Activated CD8-positive, alpha-beta memory T cell treated with anti-CD3 and anti-CD28 coated beads, Interleukin-2, amount 50 U/mL, for 48 hours (primary cell): ENCODE measurements around the gene FOXP1.

ENCODE experiments used
- DNase-seq: peaks from one replicate; pipeline ENCODE4 v3.0.0-alpha.2; 2020

The FOXP1 gene

GRCh38 chr3:71250026-71250425, 333.5 kb downstream of the FOXP1 start:
- DNase-seq, result no peak

DNA sequence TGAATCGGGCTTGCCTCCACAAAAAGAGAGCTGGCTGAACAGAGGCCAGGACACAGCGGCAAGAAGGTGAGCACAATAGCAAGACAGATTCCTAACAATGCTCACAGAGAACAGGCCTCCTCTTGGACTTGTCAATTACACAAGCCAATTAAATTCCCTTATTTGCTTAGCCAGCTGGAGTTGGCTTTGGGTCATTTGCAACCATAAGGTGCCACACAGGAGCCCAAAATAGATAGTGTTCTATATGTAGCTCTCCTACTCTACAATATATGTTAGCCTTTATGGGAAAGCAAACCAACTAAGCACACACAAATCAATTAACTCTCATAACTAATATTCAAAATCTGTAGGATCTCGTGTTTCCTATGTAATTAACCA, 335.6 kb downstream of the FOXP1 start:
- no peak for DNase-seq

- DNase-seq, result no peak
Measured at GRCh38 chr3:71247221-71247957, 336.1 kb downstream of the FOXP1 start.

- DNase-seq, result no peak
Measured at GRCh38 chr3:71245971-71246880, 337.3 kb downstream of the FOXP1 start.

GRCh38 chr3:71244826-71245488, 338.6 kb downstream of the FOXP1 start:
- no peak for DNase-seq

DNA sequence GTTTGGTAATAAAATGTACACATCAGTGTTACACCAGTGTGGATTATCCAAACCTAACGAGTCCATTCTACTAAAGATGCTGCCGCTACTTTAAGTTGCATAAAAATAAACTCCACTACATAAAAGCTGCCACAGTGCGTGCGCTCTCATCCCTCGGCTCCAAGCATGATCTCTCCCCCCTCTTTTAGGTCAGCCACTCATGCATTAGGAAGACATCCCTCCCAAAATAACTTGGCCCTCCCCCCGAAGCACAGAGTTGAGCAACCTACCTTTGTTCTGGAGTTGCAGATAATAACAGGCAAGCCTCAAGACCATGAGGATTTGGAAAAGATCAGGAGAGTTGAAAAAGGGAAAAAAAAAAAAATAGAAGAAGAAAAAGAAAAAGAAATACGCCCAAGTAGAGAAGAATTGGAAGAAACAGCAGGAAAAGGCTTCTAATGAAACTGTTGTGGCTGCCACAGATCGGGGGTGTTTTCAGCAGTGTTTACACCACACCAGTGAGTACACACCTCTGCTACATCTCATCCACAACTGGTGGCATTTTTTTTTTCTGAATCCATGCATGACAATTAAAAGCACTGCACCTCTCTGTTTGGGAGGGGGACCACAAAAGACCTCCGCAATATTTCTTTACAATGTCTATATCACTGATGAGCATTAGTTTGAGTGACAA, 339.2 kb downstream of the FOXP1 start:
- no peak for DNase-seq

DNA sequence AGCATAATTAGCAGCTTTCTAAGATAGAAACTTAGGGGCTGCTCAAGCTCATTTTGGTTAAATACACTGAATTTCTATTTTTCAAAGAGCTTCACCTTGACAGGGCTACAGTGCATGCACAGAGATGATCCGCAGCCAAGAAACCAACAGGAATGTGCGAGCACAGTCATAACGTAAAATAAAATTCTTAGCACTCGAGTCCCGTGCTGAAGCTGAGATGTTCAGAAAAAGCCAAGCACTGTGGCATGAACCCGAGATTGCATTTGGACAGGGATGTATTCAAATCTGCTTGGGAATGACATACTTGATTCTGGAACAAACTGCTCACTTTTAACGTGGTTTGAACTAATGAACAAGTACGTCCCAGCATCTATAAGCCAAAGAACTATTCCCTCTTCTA, 340.3 kb downstream of the FOXP1 start:
- DNase-seq, result no peak

DNA sequence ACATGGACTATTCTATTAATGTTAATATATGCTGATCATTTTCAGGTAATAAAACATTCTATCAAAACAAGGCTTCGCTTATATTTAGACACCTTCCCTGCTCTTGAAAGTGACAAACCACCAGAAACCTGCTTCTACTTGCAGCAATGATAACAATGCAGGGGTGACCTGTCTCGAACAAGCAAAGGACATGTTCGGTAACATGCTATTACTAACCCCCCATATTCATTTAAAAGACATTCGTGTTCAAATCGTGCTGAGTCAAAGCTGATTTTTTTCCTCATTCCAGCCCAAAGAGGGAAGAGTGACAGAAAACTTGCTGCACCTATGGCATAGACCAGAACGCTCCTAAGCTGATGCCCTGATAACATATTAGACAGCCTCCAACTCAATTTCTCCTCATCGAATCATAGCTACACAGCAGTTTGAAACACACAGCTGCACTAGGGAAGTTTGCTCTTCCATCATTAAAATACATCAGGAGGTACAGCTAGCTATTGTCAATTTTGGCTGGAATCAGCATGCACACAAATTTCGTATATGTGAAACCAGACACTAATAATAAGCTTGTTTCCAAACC, 341.5 kb downstream of the FOXP1 start:
- DNase-seq, result no peak

GRCh38 chr3:71241246-71241901, 342.2 kb downstream of the FOXP1 start:
- DNase-seq, result no peak

- DNase-seq, result no peak
Measured at GRCh38 chr3:71240034-71240433, 343.5 kb downstream of the FOXP1 start.

GRCh38 chr3:71238355-71238757, 345.2 kb downstream of the FOXP1 start:
- no peak for DNase-seq

DNA sequence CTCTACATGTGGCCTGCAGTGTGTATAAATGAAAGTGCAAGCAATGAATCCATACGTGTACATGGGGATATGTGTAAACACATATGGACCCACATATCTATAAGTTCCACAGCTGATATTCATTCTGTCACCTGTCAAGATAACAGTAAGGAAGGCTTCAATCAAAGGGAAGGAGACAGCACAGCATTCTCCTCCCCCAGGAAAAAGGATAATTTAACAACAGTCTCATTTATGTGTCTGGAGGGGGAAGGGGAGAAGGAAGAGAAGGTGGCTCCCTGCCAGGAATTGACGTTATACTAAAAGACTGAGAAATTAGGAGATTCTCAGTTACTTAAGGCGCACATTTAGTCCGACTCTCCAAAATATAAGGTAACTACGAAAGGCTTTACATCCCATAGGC, 345.9 kb downstream of the FOXP1 start:
- no peak for DNase-seq

GRCh38 chr3:71235846-71236245, 347.7 kb downstream of the FOXP1 start:
- no peak for DNase-seq

DNA sequence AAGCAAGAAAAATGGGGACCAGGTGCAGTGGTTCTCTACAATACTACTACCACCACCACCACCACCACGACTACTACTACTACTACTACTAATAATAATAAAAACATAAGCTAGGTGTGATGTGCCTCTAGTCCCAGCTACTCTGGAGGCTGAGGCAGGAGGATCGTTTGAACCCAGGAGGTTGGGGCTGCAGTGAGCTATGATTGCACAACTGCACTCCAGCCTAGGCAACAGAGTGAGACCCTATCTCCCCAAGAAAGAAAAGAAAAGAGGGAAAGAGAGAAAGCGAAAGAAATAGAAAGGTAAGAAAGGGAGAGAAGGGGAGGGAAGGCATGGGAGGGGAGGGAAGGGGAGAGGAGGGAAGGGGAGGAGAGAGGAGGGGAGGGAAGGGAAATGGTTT, 350.6 kb downstream of the FOXP1 start:
- DNase-seq, result no peak

GRCh38 chr3:71232175-71232679, 351.3 kb downstream of the FOXP1 start:
- DNase-seq, result no peak

DNA sequence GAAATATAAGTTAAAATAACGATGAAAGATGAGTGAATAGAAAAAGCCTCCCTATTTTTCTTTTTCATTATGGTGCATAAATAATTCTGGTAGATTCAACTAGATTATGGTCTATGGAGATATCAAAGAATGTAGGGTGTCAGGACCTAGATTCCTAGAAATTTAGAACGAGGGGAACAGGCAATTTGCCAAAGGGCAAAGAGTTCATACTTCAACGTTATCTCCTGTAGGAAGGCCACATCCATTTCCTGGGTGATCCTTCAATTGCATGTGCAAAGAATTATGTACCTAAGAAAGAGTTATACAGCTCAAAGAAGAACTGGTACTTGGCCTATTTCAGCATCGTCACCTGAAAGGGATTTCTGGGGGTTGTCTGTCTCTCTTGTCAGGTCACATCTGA, 351.8 kb downstream of the FOXP1 start:
- no peak for DNase-seq

DNA sequence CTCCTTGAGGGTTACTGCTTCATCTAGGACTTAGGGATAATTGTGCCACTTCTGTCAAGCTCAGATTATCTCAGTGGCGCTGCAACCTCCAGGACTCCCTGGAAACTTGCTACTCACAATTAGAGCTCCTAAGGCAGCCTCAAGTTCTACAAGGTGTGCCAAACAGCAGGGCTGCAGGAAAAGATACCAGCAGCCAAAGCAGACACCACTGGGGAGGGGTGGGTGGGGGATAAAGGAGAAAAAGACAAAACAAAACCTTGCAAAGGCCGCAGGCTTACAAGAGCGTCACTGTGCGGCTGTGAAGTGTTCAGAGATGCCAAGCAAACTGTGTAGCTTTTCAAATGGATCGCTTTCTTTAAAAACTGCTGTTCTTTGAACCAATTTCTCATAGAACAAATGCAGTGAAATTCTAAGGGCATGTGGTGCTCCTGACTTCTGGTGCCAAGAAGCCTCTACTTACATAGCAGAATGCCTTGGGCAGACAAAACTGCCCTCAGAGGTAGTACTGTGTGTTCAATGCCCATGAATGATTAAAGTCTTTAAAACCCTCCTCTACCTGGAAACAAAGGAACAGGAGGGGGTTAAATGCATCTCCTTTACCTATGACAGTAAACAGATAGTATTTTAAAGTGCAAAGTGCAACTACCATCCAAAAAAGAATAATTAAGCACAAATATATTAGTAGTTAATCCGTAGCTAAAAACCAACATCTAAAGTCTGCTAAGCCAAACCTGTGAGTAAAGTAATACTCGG, 353.4 kb downstream of the FOXP1 start:
- no peak for DNase-seq

GRCh38 chr3:71228156-71228866, 355.2 kb downstream of the FOXP1 start:
- no peak for DNase-seq

DNA sequence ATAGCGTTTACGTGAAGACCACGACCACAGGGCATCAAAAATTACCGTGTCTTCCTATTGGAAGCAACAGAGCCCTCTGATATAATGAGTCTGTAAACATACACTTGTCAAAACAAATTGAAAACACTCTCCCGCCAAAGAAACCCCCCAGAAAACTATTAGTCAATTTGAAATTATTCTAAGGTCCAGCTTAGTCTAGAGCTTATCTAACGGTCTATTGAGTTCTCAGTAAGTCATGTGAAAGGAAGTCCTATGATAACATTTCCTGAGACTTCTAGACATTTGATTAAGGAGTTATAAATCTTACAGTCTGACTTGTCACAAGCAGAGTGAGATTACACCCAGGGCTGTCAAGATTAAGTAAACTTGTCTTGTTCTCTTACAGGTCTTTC, 356.3 kb downstream of the FOXP1 start:
- no peak for DNase-seq

DNA sequence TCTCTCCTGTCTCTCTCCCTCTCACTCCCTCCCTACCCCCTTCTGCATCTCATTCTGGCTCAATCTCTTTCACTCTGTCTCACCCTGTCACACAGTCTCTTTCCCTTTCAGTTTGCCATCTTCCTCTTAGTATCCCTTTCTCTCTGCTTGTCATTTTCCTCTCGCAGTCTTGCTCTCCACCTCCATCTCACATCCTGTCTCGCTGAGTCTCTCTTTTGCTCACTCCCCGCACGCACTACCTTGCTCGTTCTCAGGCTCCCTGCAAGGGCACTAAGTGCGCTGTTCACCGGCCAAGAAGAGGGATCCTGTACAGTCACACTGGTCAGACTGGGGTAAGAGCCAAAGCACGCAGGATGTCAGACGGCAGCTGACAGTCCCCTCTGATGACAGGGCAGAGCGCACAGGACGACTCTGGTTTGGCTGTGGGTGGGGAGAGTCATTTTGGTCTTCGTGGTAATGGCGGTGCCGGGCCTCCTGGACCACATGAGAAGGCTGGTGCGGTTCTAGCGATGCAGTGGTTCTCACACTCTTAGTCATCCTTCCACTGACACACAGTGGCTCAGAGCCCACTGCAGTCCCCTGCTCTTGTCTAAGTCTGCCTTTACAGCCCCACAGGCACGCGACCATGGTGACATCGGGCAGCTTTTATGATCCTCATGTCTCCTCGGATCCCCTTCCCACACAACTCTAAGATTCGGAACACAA, 356.8 kb downstream of the FOXP1 start:
- peak; percentile 94 for DNase-seq
